Fibroblast of lung (primary cell): ENCODE measurements around the gene PRG2. TPM values are rescaled to one million over a fixed set of nuclear protein-coding genes. Genes with fewer than 3 reads are reported as not detected.
"Not testable (repeated sequence)": the region's sequence is repeated elsewhere in the genome, so short reads cannot be mapped to it uniquely, and the experiment has no call there.

ENCODE experiments used
- DNase-seq, 2 donors: peaks; one replicate each; pipeline versions ENCODE4 v3.0.0 to v3.0.0-alpha.2; 2010; ENCODE audit warnings: low read depth in 2 of 2
- H2AFZ ChIP-seq: 2 replicates; pipeline ENCODE4 v1.5.1; 2012; ENCODE audit warnings: low read length, control low read depth, inconsistent platforms
- H3K27ac ChIP-seq: 2 replicates; pipeline ENCODE4 v1.5.1; 2011; ENCODE audit warnings: low read length, control low read depth; ENCODE audit not compliant: insufficient read depth
- H3K27me3 ChIP-seq: 2 replicates; pipeline ENCODE4 v1.5.1; 2011; ENCODE audit warnings: mild to moderate bottlenecking, low read length; ENCODE audit not compliant: control insufficient read depth, insufficient read depth
- H3K36me3 ChIP-seq: 2 replicates; pipeline ENCODE4 v1.5.1; 2011; ENCODE audit warnings: low read length; ENCODE audit not compliant: control insufficient read depth, insufficient read depth
- H3K4me1 ChIP-seq: 2 replicates; pipeline ENCODE4 v1.5.1; 2011; ENCODE audit warnings: low read length; ENCODE audit not compliant: control insufficient read depth, insufficient read depth; ENCODE audit errors: extremely low read depth
- H3K4me2 ChIP-seq: 2 replicates; pipeline ENCODE4 v1.5.1; 2011; ENCODE audit warnings: low read length, control low read depth; ENCODE audit not compliant: insufficient read depth; ENCODE audit errors: extremely low read depth
- H3K4me3 ChIP-seq, 4 experiments: fragments of 200-600 bp in 1 of 4; sonication (generic) in 1 of 4; replicated peaks in 1 of 4; 2 replicates each; pipeline ENCODE4 v1.5.1; 2011 to 2016; ENCODE audit warnings: low read length in 4 of 4, low read depth in 3 of 4, mild to moderate bottlenecking in 3 of 4, control low read depth in 2 of 4, inconsistent platforms in 1 of 4, mixed read lengths in 1 of 4; ENCODE audit not compliant: insufficient read depth in 1 of 4; ENCODE audit errors: control extremely low read depth in 1 of 4
- H3K79me2 ChIP-seq: 2 replicates; pipeline ENCODE4 v1.5.1; 2012; ENCODE audit warnings: mild to moderate bottlenecking, low read length, inconsistent platforms; ENCODE audit not compliant: control insufficient read depth, insufficient read depth
- H3K9ac ChIP-seq: 2 replicates; pipeline ENCODE4 v1.5.1; 2011; ENCODE audit warnings: mild to moderate bottlenecking, low read length, control low read depth; ENCODE audit not compliant: insufficient read depth
- H3K9me3 ChIP-seq: 2 replicates; pipeline ENCODE4 v1.5.1; 2012; ENCODE audit warnings: low read depth, low read length; ENCODE audit not compliant: control insufficient read depth, insufficient read depth
- H4K20me1 ChIP-seq: 2 replicates; pipeline ENCODE4 v1.5.1; 2011; ENCODE audit warnings: low read length; ENCODE audit not compliant: control insufficient read depth, insufficient read depth; ENCODE audit errors: extremely low read depth
- CTCF ChIP-seq, 2 donors: IDR thresholded peaks in 1 of 2; conservative IDR thresholded peaks in 1 of 2; 1 replicate in 1 of 2; 2 replicates in 1 of 2; pipeline ENCODE4 v1.5.1; 2011 to 2012; ENCODE audit warnings: low read length in 2 of 2, control low read depth in 1 of 2, inconsistent platforms in 1 of 2, low read depth in 1 of 2, mild to moderate bottlenecking in 1 of 2
- EZH2 ChIP-seq: IDR thresholded peaks from 2 replicates; pipeline ENCODE4 v1.5.1; 2012; ENCODE audit warnings: low read length, control low read depth, mild to moderate bottlenecking; ENCODE audit errors: missing control alignments
- polyA plus RNA-seq, 2 donors: library from polyadenylated mRNA; depleted of rRNA in 1 of 2; stranded (reverse) in 1 of 2; unstranded in 1 of 2; fragments of >200 nt; gene quantifications; 2 replicates each; pipeline ENCODE4 v1.2.1, GENCODE V29; 2011 to 2012; ENCODE audit warnings: missing spikeins in 1 of 2
- total RNA-seq: library from RNA; depleted of rRNA; stranded (reverse); fragments of >200 nt; gene quantifications from 2 replicates; pipeline ENCODE4 v1.2.1, GENCODE V29; 2014

The PRG2 gene
- total and polyA plus RNA-seq, 2 donors (not counting 1 experiment from before 2014, with no cell fraction given), result not detected

- H3K27me3 ChIP-seq, result peaks cover 19% of the 10 kb centered on the region
- H3K4me2 ChIP-seq, result no peak overlapping the region
- no peaks in the 10 kb centered on the region for H3K36me3 ChIP-seq
- H3K9ac ChIP-seq, result no peak overlapping the region
- H3K27ac ChIP-seq, result no peak overlapping the region
- H3K9me3 ChIP-seq, result no peaks in the 10 kb centered on the region
- H3K79me2 ChIP-seq, result no peaks in the 10 kb centered on the region
- DNase-seq, result no peak
- no peaks in the 10 kb centered on the region for H4K20me1 ChIP-seq
- no peak overlapping the region for H2AFZ ChIP-seq
- no peak overlapping the region for H3K4me3 ChIP-seq
- no peaks in the 10 kb centered on the region for H3K4me1 ChIP-seq
- TF ChIP-seq CTCF (conservative IDR thresholded peaks at IDR 0.05 in 1 of 2, IDR thresholded peaks at IDR 0.05 in 1 of 2; ENCODE audit: low read depth in 1 of 2, low read length in 2 of 2) (no peak), EZH2 (no peak)
Observed at GRCh38 chr11:57363131-57364080, 27.0 kb downstream of the PRG2 start.

- no peak for TF ChIP-seq CTCF (conservative IDR thresholded peaks at IDR 0.05 in 1 of 2, IDR thresholded peaks at IDR 0.05 in 1 of 2; ENCODE audit: low read depth in 1 of 2, low read length in 2 of 2)
- TF ChIP-seq EZH2, result no peak
- no peak overlapping the region for H3K4me2 ChIP-seq
- H3K4me3 ChIP-seq, result no peak overlapping the region
- DNase-seq, result no peak
- no peak overlapping the region for H3K27ac ChIP-seq
- H3K9me3 ChIP-seq, result no peaks in the 10 kb centered on the region
- H4K20me1 ChIP-seq, result no peaks in the 10 kb centered on the region
- no peak overlapping the region for H3K9ac ChIP-seq
- H3K36me3 ChIP-seq, result no peaks in the 10 kb centered on the region
- no peaks in the 10 kb centered on the region for H3K4me1 ChIP-seq
- H3K27me3 ChIP-seq, result peaks cover 19% of the 10 kb centered on the region
- no peaks in the 10 kb centered on the region for H3K79me2 ChIP-seq
- H2AFZ ChIP-seq, result no peak overlapping the region
Observed at GRCh38 chr11:57361926-57362325, 28.5 kb downstream of the PRG2 start.

GRCh38 chr11:57361420-57361819 is 29.0 kb downstream of the PRG2 start:
- not testable (repeated sequence) for H3K9ac ChIP-seq, DNase-seq, H2AFZ ChIP-seq, H3K4me1 ChIP-seq, H3K36me3 ChIP-seq, H3K9me3 ChIP-seq, H3K79me2 ChIP-seq, H3K27ac ChIP-seq, H3K4me2 ChIP-seq, H3K4me3 ChIP-seq, H4K20me1 ChIP-seq
- peaks cover 19% of the 10 kb centered on the region for H3K27me3 ChIP-seq
